HCT116 (cell line): ENCODE data around the gene INSRR. TPM values are rescaled to one million over a fixed set of nuclear protein-coding genes. Genes with fewer than 3 reads are reported as not detected.

ENCODE experiments used
- ATAC-seq: fragments of 200-7000 bp; cut with Tn5 transposase; 2 replicates; pipeline ENCODE4 v1.9.1; 2020; ENCODE audit warnings: mild to moderate bottlenecking, moderate library complexity
- BruUV-seq: library from RNA; stranded (reverse); fragments of 400-500 nt; replicated peaks from 2 replicates; lab custom pipeline; 2021; lab: Mats Ljungman, UMichigan
- CTCF ChIA-PET: fragments of 300-600 bp; sonication (Branson Sonifier 250); formaldehyde crosslinking; loops from one replicate; lab custom pipeline; 2021; ENCODE audit warnings: antibody characterized with exemption; lab: Charles Lee
- POLR2A ChIA-PET: fragments of 300-600, 350-600 bp; sonication (Branson Sonifier 250); formaldehyde crosslinking; loops from one replicate; lab custom pipeline; 2021; ENCODE audit warnings: antibody characterized with exemption; lab: Charles Lee
- RAD21 ChIA-PET, 2 experiments: fragments of 300-600 bp; sonication (Branson Sonifier 250); formaldehyde crosslinking; loops; one replicate each; lab custom pipeline; 2023; ENCODE audit warnings: low total read pairs in 2 of 2; ENCODE audit not compliant: uncharacterized antibody in 2 of 2, unreplicated experiment in 2 of 2, low non-redundant PET in 1 of 2; lab: Charles Lee
- DNase-seq: peaks from one replicate; pipeline ENCODE4 v3.0.0-alpha.2; 2010; ENCODE audit warnings: low read depth, low spot score
- H2AFZ ChIP-seq: fragments of 200-600 bp; shearing (Covaris generic), sonication (generic); 2 replicates; pipeline ENCODE4 v1.6.1; 2017; ENCODE audit warnings: low read depth, mixed run types, mixed read lengths, antibody characterized with exemption, low read length; ENCODE audit not compliant: poor library complexity, severe bottlenecking
- H3K27ac ChIP-seq: 2 replicates; pipeline ENCODE4 v1.5.1; 2012; ENCODE audit warnings: low read depth, low read length
- H3K27me3 ChIP-seq: fragments of 200-600 bp; sonication (generic); 2 replicates; pipeline ENCODE4 v1.6.1; 2016; ENCODE audit warnings: mixed run types, low read length, mixed read lengths; ENCODE audit not compliant: insufficient read depth
- H3K36me3 ChIP-seq, 2 experiments: fragments of 200-500 bp in 1 of 2; fragments of 200-600 bp in 1 of 2; sonication (Bioruptor generic) in 1 of 2; sonication (generic) in 1 of 2; 2 replicates each; pipeline versions ENCODE4 v1.5.1 to v1.6.1; 2014 to 2016; ENCODE audit warnings: low read length in 2 of 2, inconsistent platforms in 1 of 2, mixed read lengths in 1 of 2, mixed run types in 1 of 2; ENCODE audit not compliant: insufficient read depth in 2 of 2, control insufficient read depth in 1 of 2
- H3K4me1 ChIP-seq, 2 experiments: fragments of 200-600 bp in 1 of 2; sonication (generic) in 1 of 2; 2 replicates each; pipeline versions ENCODE4 v1.5.1 to v1.6.1; 2012 to 2017; ENCODE audit warnings: low read length in 2 of 2, inconsistent platforms in 1 of 2, mild to moderate bottlenecking in 1 of 2, mixed read lengths in 1 of 2, mixed run types in 1 of 2, moderate library complexity in 1 of 2; ENCODE audit not compliant: insufficient read depth in 2 of 2, control insufficient read depth in 1 of 2
- H3K4me2 ChIP-seq: fragments of 200-600 bp; sonication (generic); 2 replicates; pipeline ENCODE4 v1.6.1; 2017; ENCODE audit warnings: mixed run types, low read length, mixed read lengths
- H3K4me3 ChIP-seq, 2 experiments: fragments of 200-600 bp in 1 of 2; sonication (generic) in 1 of 2; replicated peaks in 1 of 2; 2 replicates each; pipeline ENCODE4 v1.5.1; 2011 to 2016; ENCODE audit warnings: low read length in 2 of 2, control low read depth in 1 of 2, low read depth in 1 of 2, mild to moderate bottlenecking in 1 of 2, mixed read lengths in 1 of 2, mixed run types in 1 of 2
- H3K79me2 ChIP-seq: fragments of 200-600 bp; sonication (generic); 2 replicates; pipeline ENCODE4 v1.6.1; 2017; ENCODE audit warnings: mild to moderate bottlenecking, mixed run types, low read length, moderate library complexity, mixed read lengths; ENCODE audit not compliant: insufficient read depth
- H3K9ac ChIP-seq: fragments of 200-600 bp; sonication (generic); 2 replicates; pipeline ENCODE4 v1.6.1; 2016; ENCODE audit warnings: low read length, mixed read lengths
- H3K9me2 ChIP-seq: fragments of 200-600 bp; sonication (generic), shearing (Covaris generic); 2 replicates; pipeline ENCODE4 v1.6.1; 2017; ENCODE audit warnings: mixed run types, mild to moderate bottlenecking, moderate library complexity; ENCODE audit not compliant: insufficient read depth
- H3K9me3 ChIP-seq, 2 experiments: fragments of 200-500 bp in 1 of 2; fragments of 200-600 bp in 1 of 2; sonication (Bioruptor generic) in 1 of 2; sonication (generic) in 1 of 2; 2 replicates each; pipeline ENCODE4 v1.6.1; 2014 to 2017; ENCODE audit warnings: low read length in 2 of 2, mixed read lengths in 2 of 2, inconsistent platforms in 1 of 2, low read depth in 1 of 2, mild to moderate bottlenecking in 1 of 2, mixed run types in 1 of 2, moderate library complexity in 1 of 2; ENCODE audit not compliant: control insufficient read depth in 1 of 2, insufficient read depth in 1 of 2
- H4K20me1 ChIP-seq: fragments of 200-600 bp; sonication (generic), shearing (Covaris generic); 2 replicates; pipeline ENCODE4 v1.6.1; 2017; ENCODE audit warnings: mixed run types, mild to moderate bottlenecking, moderate library complexity; ENCODE audit not compliant: insufficient read depth
- CBX3 ChIP-seq: IDR thresholded peaks from 2 replicates; pipeline ENCODE4 v1.6.1; 2012; ENCODE audit warnings: low read depth
- EGR1 ChIP-seq: IDR thresholded peaks from 2 replicates; pipeline ENCODE4 v1.6.1; 2012; ENCODE audit warnings: low read depth
- ELF1 ChIP-seq: IDR thresholded peaks from 2 replicates; pipeline ENCODE4 v1.6.1; 2012; ENCODE audit warnings: low read depth, borderline replicate concordance
- EZH2phosphoT487 ChIP-seq: fragments of 200-600 bp; IDR thresholded peaks from 2 replicates; pipeline ENCODE4 v1.6.1; 2018; ENCODE audit warnings: antibody characterized with exemption, borderline replicate concordance
- FOSL1 ChIP-seq: IDR thresholded peaks from 2 replicates; pipeline ENCODE4 v1.6.1; 2012; ENCODE audit warnings: low read depth
- JUND ChIP-seq: IDR thresholded peaks from 2 replicates; pipeline ENCODE4 v1.6.1; 2012
- MAX ChIP-seq: IDR thresholded peaks from 2 replicates; pipeline ENCODE4 v1.6.1; 2012
- POLR2A ChIP-seq: IDR thresholded peaks from 2 replicates; pipeline ENCODE4 v1.7.0; 2011; ENCODE audit warnings: borderline replicate concordance; ENCODE audit not compliant: insufficient read depth, insufficient read length; ENCODE audit errors: extremely low read depth
- POLR2AphosphoS5 ChIP-seq: IDR thresholded peaks from 2 replicates; pipeline ENCODE4 v1.6.1; 2011; ENCODE audit warnings: mild to moderate bottlenecking, low read depth, low read length, moderate library complexity
- SIN3A ChIP-seq: IDR thresholded peaks from 2 replicates; pipeline ENCODE4 v1.6.1; 2012; ENCODE audit warnings: low read depth
- SP1 ChIP-seq: IDR thresholded peaks from 2 replicates; pipeline ENCODE4 v1.6.1; 2012; ENCODE audit warnings: low read depth
- SRF ChIP-seq: IDR thresholded peaks from 2 replicates; pipeline ENCODE4 v1.6.1; 2012; ENCODE audit warnings: low read depth
- ZFX ChIP-seq: fragments of 450-650 bp; IDR thresholded peaks from 2 replicates; pipeline ENCODE4 v1.6.1; 2017
- ZNF274 ChIP-seq: fragments of 200-500 bp; sonication (Bioruptor generic); IDR thresholded peaks from 2 replicates; pipeline ENCODE4 v1.6.1; 2014; ENCODE audit warnings: mild to moderate bottlenecking, low read depth, low read length, inconsistent platforms
- intact Hi-C: fragments of 100-400 bp; cut with micrococcal nuclease; formaldehyde crosslinking; loops from 2 replicates; pipeline ENCODE4 v1.10.0; 2022
- total RNA-seq: library from RNA; stranded (reverse); gene quantifications from one replicate; pipeline ENCODE4 v1.2.1, GENCODE V29; 2021; ENCODE audit not compliant: unreplicated experiment
- TF ChIP-seq, protein P1 (sequence below), 3 experiments: fragments of 200-600 bp in 1 of 3; sonication (generic) in 1 of 3; IDR thresholded peaks in 2 of 3; conservative IDR thresholded peaks in 1 of 3; 2 replicates each; pipeline ENCODE4 v1.5.1; 2012 to 2017; ENCODE audit warnings: low read depth in 2 of 3, low read length in 2 of 3, antibody characterized with exemption in 1 of 3, borderline replicate concordance in 1 of 3, control low read depth in 1 of 3, mild to moderate bottlenecking in 1 of 3, mixed read lengths in 1 of 3, mixed run types in 1 of 3, moderate library complexity in 1 of 3; ENCODE audit not compliant: insufficient read depth in 1 of 3
- TF ChIP-seq, protein P2 (sequence below): IDR thresholded peaks from 2 replicates; pipeline ENCODE4 v1.6.1; 2012

INSRR gene
- total RNA-seq, 1 experiment from 2014 or later: not detected

DNA sequence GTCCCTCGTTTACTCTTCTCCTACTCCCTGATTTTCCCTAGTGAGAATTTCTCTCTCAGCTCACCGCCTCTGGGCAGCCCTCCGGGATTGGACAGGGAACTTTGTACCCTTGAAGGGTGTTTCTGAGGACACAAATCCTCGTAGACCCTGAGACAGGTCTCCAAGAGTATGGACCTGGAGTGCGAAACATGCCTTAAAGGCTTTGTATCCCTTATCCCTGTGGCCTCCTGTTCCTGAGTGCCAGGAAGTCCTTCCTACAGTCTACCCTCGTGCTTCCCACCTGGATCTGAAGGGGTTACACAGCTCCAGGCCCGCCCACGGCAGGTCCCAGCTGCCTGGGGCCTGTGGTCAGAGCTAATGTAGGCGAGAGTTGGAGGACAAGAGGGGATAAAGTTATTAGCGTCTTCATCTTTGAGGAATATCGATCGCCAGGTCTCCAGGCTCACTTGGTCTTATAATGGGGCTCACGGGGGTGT is 27.0 kb upstream of the INSRR start:
- ChIA-PET CTCF (interaction anchor here (1.7 kb wide), 1 partner anchor 42 kb away, joined by 5 read pairs; no protein-coding TSS in a partner anchor), POLR2A (no interaction called here), RAD21 (interaction anchor here in 1 of 2 experiments (0.6 kb wide), 1 partner anchor 87 kb away, joined by 6 read pairs; no protein-coding TSS in a partner anchor)
- intact Hi-C loops: no loop called here
- Histone ChIP-seq H3K4me3 (no peak overlapping the region), H3K9ac (no peak overlapping the region), H3K79me2 (no peaks in the 10 kb centered on the region), H4K20me1 (no peaks in the 10 kb centered on the region), H3K4me1 (peaks cover 0 to 18% of the 10 kb centered on the region in 2 experiments; a peak in 2 of 4 replicates), H3K4me2 (no peak overlapping the region), H3K36me3 (no peaks in the 10 kb centered on the region), H2AFZ (no peak overlapping the region), H3K9me3 (no peaks in the 10 kb centered on the region), H3K27ac (no peak overlapping the region), H3K9me2 (no peaks in the 10 kb centered on the region), H3K27me3 (no peaks in the 10 kb centered on the region)
- BruUV-seq: no TSS peak
- TF ChIP-seq MAX (no peak), ZNF274 (no peak), EGR1 (no peak)
- ATAC-seq (no peak), DNase-seq (no peak)

DNA sequence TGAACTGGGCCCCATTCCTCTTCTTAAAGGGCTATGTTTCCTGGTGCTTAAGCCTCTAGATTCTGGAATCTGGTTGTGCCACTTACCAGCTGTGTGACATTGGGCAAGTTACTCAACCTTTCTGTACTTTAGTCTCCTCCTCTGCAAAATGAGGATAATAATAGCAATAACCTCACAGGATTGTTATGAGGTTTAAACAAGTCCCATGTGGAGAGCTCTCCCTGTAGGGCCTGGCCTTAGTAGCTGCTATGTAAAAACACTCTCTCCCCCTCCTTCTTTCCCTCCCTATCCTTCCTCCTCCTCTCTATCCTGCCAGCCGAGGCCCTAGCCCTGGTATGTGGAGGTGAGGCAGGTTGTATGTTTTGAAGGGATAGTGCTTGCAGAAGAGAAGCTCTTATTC is 26.4 kb upstream of the INSRR start:
- DNase-seq (no peak), ATAC-seq (no peak)
- no peak overlapping the region for H3K9ac ChIP-seq
- no peaks in the 10 kb centered on the region for H4K20me1 ChIP-seq
- POLR2A ChIA-PET: no interaction called here
- H3K9me2 ChIP-seq: no peaks in the 10 kb centered on the region
- H3K36me3 ChIP-seq: no peaks in the 10 kb centered on the region
- no peak overlapping the region for H3K27ac ChIP-seq
- intact Hi-C loops: no loop called here
- RAD21 ChIA-PET: no interaction called here
- CTCF ChIA-PET: interaction anchor here (1.7 kb wide), 1 partner anchor 43 kb away, joined by 5 read pairs; no protein-coding TSS in a partner anchor
- no TSS peak for BruUV-seq
- H3K4me3 ChIP-seq: no peak overlapping the region
- no peaks in the 10 kb centered on the region for H3K27me3 ChIP-seq
- peaks cover 0 to 15% of the 10 kb centered on the region in 2 experiments; a peak in 2 of 4 replicates for H3K4me1 ChIP-seq
- H3K4me2 ChIP-seq: no peak overlapping the region
- H3K9me3 ChIP-seq: no peaks in the 10 kb centered on the region
- H3K79me2 ChIP-seq: no peaks in the 10 kb centered on the region
- H2AFZ ChIP-seq: no peak overlapping the region
- no peak for TF ChIP-seq POLR2A
- TF ChIP-seq, protein P1, sequence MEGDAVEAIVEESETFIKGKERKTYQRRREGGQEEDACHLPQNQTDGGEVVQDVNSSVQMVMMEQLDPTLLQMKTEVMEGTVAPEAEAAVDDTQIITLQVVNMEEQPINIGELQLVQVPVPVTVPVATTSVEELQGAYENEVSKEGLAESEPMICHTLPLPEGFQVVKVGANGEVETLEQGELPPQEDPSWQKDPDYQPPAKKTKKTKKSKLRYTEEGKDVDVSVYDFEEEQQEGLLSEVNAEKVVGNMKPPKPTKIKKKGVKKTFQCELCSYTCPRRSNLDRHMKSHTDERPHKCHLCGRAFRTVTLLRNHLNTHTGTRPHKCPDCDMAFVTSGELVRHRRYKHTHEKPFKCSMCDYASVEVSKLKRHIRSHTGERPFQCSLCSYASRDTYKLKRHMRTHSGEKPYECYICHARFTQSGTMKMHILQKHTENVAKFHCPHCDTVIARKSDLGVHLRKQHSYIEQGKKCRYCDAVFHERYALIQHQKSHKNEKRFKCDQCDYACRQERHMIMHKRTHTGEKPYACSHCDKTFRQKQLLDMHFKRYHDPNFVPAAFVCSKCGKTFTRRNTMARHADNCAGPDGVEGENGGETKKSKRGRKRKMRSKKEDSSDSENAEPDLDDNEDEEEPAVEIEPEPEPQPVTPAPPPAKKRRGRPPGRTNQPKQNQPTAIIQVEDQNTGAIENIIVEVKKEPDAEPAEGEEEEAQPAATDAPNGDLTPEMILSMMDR (IDR thresholded peaks at IDR 0.05 in 2 of 3, conservative IDR thresholded peaks at IDR 0.05 in 1 of 3; ENCODE audit: borderline replicate concordance in 1 of 3, insufficient read depth in 1 of 3, low read depth in 2 of 3, low read length in 2 of 3): no peak
- TF ChIP-seq EZH2phosphoT487: no peak
- TF ChIP-seq JUND: no peak
- TF ChIP-seq ZFX: no peak
- no peak for TF ChIP-seq POLR2AphosphoS5
- TF ChIP-seq SP1: no peak
- no peak for TF ChIP-seq ELF1
- no peak for TF ChIP-seq ZNF274
- no peak for TF ChIP-seq MAX
- no peak for TF ChIP-seq SIN3A
- TF ChIP-seq EGR1: no peak
- TF ChIP-seq, protein P2, sequence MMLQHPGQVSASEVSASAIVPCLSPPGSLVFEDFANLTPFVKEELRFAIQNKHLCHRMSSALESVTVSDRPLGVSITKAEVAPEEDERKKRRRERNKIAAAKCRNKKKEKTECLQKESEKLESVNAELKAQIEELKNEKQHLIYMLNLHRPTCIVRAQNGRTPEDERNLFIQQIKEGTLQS: no peak
- TF ChIP-seq FOSL1: no peak
- TF ChIP-seq SRF: no peak
- no peak for TF ChIP-seq CBX3
